ENCODE results near the gene ZNF668.

ZNF668 gene

DNA sequence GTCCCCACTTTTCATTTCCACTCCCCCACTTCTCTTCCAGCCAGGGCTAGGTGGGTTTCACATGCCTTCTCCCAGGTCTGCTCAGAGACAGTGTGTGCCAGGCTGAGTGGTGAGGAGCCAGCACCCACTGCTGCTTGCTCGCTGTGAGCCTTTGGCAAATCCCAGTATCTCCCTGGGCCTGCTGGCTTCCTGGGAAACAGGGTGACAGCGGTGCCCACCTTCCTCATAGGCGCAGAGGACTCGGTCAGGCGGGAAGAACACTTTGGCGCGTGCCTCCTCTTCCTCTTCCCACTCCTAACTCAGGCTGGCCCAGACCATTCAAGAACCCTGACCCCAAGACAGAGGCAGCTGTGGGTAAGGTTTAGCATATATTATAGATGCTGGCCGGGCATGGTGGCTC lies 15.2 kb upstream of the ZNF668 start:
- no peak for TF ChIP-seq ZBTB7A (IDR thresholded peaks at IDR 0.05; ENCODE audit: low read depth)
- no peak for TF ChIP-seq TAF1 (IDR thresholded peaks at IDR 0.05; ENCODE audit: low read depth)
- no peak for TF ChIP-seq TEAD4 (IDR thresholded peaks at IDR 0.05)
- TF ChIP-seq, protein P1, sequence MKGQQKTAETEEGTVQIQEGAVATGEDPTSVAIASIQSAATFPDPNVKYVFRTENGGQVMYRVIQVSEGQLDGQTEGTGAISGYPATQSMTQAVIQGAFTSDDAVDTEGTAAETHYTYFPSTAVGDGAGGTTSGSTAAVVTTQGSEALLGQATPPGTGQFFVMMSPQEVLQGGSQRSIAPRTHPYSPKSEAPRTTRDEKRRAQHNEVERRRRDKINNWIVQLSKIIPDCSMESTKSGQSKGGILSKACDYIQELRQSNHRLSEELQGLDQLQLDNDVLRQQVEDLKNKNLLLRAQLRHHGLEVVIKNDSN (IDR thresholded peaks at IDR 0.05) = no peak
- TF ChIP-seq NFIC (IDR thresholded peaks at IDR 0.05) = no peak
- no peak for TF ChIP-seq CEBPB (IDR thresholded peaks at IDR 0.05)
- TF ChIP-seq, protein P2, sequence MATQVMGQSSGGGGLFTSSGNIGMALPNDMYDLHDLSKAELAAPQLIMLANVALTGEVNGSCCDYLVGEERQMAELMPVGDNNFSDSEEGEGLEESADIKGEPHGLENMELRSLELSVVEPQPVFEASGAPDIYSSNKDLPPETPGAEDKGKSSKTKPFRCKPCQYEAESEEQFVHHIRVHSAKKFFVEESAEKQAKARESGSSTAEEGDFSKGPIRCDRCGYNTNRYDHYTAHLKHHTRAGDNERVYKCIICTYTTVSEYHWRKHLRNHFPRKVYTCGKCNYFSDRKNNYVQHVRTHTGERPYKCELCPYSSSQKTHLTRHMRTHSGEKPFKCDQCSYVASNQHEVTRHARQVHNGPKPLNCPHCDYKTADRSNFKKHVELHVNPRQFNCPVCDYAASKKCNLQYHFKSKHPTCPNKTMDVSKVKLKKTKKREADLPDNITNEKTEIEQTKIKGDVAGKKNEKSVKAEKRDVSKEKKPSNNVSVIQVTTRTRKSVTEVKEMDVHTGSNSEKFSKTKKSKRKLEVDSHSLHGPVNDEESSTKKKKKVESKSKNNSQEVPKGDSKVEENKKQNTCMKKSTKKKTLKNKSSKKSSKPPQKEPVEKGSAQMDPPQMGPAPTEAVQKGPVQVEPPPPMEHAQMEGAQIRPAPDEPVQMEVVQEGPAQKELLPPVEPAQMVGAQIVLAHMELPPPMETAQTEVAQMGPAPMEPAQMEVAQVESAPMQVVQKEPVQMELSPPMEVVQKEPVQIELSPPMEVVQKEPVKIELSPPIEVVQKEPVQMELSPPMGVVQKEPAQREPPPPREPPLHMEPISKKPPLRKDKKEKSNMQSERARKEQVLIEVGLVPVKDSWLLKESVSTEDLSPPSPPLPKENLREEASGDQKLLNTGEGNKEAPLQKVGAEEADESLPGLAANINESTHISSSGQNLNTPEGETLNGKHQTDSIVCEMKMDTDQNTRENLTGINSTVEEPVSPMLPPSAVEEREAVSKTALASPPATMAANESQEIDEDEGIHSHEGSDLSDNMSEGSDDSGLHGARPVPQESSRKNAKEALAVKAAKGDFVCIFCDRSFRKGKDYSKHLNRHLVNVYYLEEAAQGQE (IDR thresholded peaks at IDR 0.05; ENCODE audit: low read depth) = no peak
- TF ChIP-seq RAD21 (IDR thresholded peaks at IDR 0.05; ENCODE audit: low read depth) = no peak
- TF ChIP-seq CREB1 (IDR thresholded peaks at IDR 0.05; ENCODE audit: low read depth) = no peak
- no peak for TF ChIP-seq TCF12 (IDR thresholded peaks at IDR 0.05; ENCODE audit: low read depth)
- no peak for TF ChIP-seq EP300 (IDR thresholded peaks at IDR 0.05; ENCODE audit: borderline replicate concordance)
- TF ChIP-seq FOXM1 (IDR thresholded peaks at IDR 0.05; ENCODE audit: borderline replicate concordance, low read depth) = no peak
- no peak for TF ChIP-seq YY1 (IDR thresholded peaks at IDR 0.05; ENCODE audit: low read depth)

DNA sequence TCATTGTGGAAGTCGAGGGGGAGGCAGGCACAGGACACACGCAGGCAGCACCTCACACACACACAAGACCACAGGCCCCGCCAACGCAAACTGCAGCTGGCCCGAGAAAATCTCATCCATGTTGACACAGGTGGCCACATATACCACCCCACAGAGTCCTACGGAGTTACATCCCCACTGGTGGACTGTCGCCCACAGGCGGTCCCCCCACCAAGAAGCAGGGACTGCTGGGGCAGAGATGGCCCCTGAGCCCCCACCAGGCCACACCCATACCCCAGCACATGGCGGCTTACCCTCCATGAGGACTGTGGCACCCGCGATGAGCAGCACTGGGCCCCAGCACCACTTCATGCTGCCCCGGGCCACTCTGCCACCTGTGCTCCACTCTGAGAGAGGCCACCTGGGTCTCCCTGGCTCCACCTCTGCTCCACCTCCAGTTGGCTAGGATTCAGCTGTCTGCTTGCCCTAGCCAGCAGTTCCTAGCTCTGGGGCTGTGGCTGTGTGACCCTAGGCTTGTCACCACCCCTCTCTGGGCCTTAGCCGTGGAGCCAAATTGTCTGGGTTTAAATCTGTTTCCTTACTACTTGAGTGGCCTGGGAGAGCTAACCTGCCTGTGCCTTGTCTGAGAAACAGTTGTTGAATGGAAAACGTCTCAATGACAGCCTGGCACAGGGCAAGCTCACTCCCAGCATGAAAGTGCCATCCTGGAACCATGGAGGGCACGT lies 14.6 kb upstream of the ZNF668 start, which contains the start of gene PRSS53:
Gene PRSS53 (minus strand): TSS at position 485 of the 725 bp plus-strand sequence. CDS start 134 bp downstream, at position 351.
- TF ChIP-seq CREB1 (IDR thresholded peaks at IDR 0.05; ENCODE audit: low read depth) (no peak), TCF12 (IDR thresholded peaks at IDR 0.05; ENCODE audit: low read depth) (no peak), TAF1 (IDR thresholded peaks at IDR 0.05; ENCODE audit: low read depth) (no peak), NFIC (IDR thresholded peaks at IDR 0.05) (no peak), CEBPB (IDR thresholded peaks at IDR 0.05) (no peak), RAD21 (IDR thresholded peaks at IDR 0.05; ENCODE audit: low read depth) (no peak), FOXM1 (IDR thresholded peaks at IDR 0.05; ENCODE audit: borderline replicate concordance, low read depth) (no peak), EGR1 (IDR thresholded peaks at IDR 0.05) (no peak), YY1 (IDR thresholded peaks at IDR 0.05; ENCODE audit: low read depth) (no peak), EP300 (IDR thresholded peaks at IDR 0.05; ENCODE audit: borderline replicate concordance) (no peak), ZBTB7A (IDR thresholded peaks at IDR 0.05; ENCODE audit: low read depth) (no peak), TEAD4 (IDR thresholded peaks at IDR 0.05) (no peak)
- TF ChIP-seq, protein P1 (IDR thresholded peaks at IDR 0.05) = no peak
- TF ChIP-seq, protein P2 (IDR thresholded peaks at IDR 0.05; ENCODE audit: low read depth) = no peak
- TF ChIP-seq, protein P3, sequence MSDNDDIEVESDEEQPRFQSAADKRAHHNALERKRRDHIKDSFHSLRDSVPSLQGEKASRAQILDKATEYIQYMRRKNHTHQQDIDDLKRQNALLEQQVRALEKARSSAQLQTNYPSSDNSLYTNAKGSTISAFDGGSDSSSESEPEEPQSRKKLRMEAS (IDR thresholded peaks at IDR 0.05) = no peak

DNA sequence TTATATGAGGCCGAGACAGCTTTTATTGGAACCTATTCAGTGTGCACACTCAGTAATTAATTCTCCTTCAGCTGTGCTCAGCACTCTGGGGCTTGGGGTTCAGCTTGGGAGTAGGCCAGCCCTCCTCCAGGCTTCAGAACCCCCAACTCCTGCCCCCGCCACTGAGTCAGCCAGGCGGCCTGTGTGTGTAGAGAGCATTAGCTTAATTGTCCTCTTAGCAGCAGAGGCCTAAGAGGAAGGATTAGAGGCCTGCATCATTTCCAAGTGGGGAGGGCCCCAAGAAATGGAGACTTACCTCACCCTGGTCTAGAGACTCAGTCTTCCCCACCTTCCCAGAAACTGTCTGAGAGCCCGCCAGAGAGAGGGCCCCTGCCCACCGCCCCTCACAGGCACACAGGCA lies 13.9 kb upstream of the ZNF668 start:
- TF ChIP-seq CEBPB (IDR thresholded peaks at IDR 0.05) (no peak), FOXM1 (IDR thresholded peaks at IDR 0.05; ENCODE audit: borderline replicate concordance, low read depth) (no peak), YY1 (IDR thresholded peaks at IDR 0.05; ENCODE audit: low read depth) (no peak), EP300 (IDR thresholded peaks at IDR 0.05; ENCODE audit: borderline replicate concordance) (no peak), ZBTB7A (IDR thresholded peaks at IDR 0.05; ENCODE audit: low read depth) (no peak), TCF12 (IDR thresholded peaks at IDR 0.05; ENCODE audit: low read depth) (no peak), RAD21 (IDR thresholded peaks at IDR 0.05; ENCODE audit: low read depth) (no peak), EGR1 (IDR thresholded peaks at IDR 0.05) (no peak), NFIC (IDR thresholded peaks at IDR 0.05) (no peak), TEAD4 (IDR thresholded peaks at IDR 0.05) (no peak)
- TF ChIP-seq, protein P1 (IDR thresholded peaks at IDR 0.05) = no peak
- TF ChIP-seq, protein P3 (IDR thresholded peaks at IDR 0.05) = no peak

DNA sequence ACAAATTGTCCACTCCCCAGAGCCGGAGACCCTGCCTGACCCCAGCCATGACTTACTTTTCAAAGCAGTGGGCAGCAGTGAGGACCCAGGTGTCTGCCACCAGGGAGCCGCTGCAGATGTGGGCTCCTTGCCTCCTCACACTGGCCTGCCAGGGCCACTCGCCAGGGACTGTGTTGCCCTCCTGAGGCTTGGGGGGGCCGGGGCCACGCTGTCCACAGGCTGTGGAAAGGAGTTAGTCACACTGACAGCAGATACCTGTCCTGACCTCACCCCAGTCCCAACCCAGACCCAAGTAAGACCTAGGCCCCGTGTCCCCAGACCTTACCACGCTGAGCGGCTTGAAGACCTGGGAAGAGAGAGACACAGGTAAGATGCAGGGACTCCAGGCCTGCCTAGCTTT lies 13.4 kb upstream of the ZNF668 start:
- TF ChIP-seq, protein P1 (IDR thresholded peaks at IDR 0.05) = no peak
- no peak for TF ChIP-seq NFIC (IDR thresholded peaks at IDR 0.05)
- TF ChIP-seq EP300 (IDR thresholded peaks at IDR 0.05; ENCODE audit: borderline replicate concordance) = no peak
- no peak for TF ChIP-seq FOXM1 (IDR thresholded peaks at IDR 0.05; ENCODE audit: borderline replicate concordance, low read depth)
- no peak for TF ChIP-seq TCF12 (IDR thresholded peaks at IDR 0.05; ENCODE audit: low read depth)
- TF ChIP-seq ZBTB7A (IDR thresholded peaks at IDR 0.05; ENCODE audit: low read depth) = no peak
- TF ChIP-seq RAD21 (IDR thresholded peaks at IDR 0.05; ENCODE audit: low read depth) = no peak

All from Ishikawa (cell line).